ENCODE measurements around the gene IL19.

Gene IL19

GRCh38 chr1:206866062-206866461 lies 95.5 kb downstream of the IL19 start:
- DNase-seq = no peak

DNA sequence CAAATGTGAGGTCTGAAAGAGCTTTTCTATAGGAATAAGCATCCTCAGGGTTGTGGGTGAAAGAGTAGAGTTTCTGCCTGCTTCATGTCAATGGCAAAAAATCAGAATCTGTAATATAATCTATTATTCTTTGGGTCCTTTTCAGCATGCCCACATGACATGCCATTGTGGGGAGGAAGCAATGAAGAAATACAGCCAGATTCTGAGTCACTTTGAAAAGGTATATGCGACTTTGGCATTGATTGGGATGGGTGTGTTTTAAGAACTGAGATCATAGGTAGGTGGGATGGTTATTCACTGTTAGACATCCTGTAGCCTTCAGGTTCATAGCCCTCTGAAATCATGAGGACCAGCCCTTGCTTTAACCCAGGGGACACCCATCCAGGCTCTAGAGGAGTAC lies 96.7 kb downstream of the IL19 start:
- DNase-seq = no peak

- DNase-seq = no peak
Observed at GRCh38 chr1:206867716-206868115, 97.1 kb downstream of the IL19 start.

- no peak for DNase-seq
Observed at GRCh38 chr1:206868264-206868663, 97.7 kb downstream of the IL19 start.

- no peak for DNase-seq
Observed at GRCh38 chr1:206872139-206872538, 101.6 kb downstream of the IL19 start.

DNA sequence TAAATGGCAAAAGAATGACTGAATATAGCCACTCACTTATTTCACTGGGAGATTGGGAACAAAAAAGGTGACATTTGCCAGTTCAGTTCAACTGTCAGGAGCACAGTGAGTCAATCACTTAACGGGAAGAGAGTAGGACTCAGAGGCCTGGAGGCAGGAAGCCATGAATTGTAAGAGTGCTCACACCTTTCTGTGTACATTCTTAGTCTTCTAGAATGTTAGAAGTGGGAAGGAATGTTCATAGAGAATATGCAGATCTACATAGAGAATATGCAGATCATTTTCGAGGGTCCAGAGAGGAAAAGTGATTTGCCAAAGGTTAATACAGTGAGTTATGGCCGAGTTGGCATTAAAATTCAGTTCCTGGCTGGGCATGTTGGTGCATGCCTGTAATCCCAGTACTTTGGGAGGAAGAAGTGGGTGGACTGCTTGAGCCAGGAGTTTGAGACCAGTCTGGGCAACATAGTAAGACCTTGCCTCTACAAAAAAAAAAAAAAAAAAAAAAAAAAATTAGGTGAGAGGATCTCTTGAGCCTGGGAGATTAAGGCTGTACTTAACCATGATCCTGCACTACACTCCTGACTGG lies 103.1 kb downstream of the IL19 start:
- DNase-seq = no peak

DNA sequence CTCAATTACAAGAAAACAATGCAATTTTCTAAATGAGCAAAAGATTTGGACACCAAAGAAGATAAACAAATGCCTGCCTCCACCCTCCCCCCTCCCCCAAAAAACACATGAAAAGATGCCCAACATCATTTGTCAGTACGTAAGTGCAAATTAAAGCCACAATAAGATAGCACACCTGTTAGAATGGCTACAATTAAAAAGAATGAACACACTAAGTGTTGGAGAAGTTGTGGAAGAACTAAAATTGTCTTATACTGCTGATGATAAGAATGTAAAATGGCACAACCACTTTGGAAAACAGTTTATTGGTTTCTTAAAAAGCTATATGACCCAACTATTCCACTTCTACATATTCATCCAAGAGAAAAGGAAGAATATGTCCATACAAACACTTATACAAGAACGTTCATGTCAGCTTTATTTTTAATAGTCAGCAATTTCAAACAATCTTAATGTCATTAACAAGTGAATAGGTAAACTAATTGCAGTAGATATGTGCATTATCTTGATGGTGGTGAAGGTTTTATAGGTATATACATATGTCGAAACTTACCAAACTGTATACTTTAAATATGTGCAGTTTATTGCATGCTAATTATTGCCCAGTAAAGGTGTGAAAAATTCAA lies 105.3 kb downstream of the IL19 start:
- no peak for DNase-seq

DNA sequence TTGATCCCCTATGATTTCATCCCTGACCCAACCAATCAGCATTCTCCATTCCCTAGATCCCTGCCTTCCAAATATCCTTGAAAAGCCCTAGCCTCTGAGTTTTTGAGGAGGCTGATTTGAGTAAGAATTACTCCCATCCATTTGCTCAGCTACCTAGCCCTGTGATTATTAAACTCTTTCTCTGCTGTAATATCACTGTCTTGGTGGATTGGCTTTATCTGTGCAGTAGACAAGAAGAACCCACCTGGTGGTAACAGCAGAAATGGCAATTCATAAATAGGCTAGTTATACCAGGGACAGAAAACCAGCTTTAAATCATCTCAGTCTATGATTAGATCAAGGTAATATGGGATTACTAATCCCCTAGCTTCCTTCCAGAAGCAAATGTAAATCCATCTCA lies 107.9 kb downstream of the IL19 start:
- no peak for DNase-seq

DNA sequence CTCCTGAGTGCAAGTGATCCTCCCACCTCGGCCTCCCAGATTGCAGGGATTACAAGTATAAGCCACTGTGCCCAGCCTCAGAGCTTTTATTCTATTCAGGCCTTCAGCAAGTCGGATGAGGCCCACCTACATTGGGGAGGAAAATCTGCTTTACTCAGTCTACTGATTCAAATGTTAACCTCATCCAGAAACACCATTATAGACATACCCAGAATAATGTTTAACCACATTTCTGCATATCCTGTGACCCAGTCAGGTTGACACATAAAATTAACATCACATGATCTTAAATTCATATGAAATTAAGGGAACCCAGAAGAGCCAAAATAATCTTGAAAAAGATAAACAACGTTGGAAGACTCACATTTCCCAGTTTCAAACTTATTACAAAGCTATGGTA lies 109.7 kb downstream of the IL19 start:
- no peak for DNase-seq

DNA sequence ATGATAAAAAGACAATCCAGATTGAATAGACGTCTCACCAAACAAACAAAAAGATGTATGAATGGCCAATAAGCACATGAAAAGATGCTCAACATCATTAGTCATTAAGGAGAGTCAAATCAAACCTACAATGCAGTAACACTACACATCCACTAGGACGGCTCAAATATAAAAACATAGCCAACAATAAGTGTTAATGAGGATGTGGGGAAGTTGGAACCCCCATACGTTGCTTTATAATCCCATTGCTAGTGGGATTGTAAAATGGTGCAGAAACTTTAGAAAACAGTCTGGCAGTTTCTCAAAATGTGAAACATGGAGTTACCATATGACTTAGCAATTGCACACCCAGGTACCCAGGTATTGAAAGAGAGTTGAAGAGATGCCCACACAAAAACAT lies 112.0 kb downstream of the IL19 start:
- no peak for DNase-seq

- DNase-seq = no peak
Observed at GRCh38 chr1:206883160-206883559, 112.6 kb downstream of the IL19 start.

DNA sequence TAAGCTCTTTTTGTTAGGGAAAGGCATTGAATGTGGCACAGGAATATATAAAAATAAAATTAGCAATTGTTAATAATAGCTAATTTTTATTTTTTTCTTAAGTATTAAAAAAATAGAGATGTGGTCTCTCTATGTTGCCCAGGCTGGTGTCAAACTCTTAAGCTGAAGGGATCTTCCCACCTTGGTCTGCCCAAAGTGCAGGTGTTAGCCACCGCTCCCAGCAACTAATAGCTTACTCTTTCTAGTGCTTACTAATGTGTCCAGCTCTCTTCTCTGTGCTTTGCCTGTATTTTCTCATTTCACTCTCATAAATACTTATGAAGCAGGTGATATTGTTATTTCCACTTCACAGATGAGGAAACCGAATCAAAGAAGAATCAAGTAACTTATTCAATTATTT lies 113.3 kb downstream of the IL19 start:
- DNase-seq = no peak

- no peak for DNase-seq
Observed at GRCh38 chr1:206885341-206886060, 114.9 kb downstream of the IL19 start.

DNA sequence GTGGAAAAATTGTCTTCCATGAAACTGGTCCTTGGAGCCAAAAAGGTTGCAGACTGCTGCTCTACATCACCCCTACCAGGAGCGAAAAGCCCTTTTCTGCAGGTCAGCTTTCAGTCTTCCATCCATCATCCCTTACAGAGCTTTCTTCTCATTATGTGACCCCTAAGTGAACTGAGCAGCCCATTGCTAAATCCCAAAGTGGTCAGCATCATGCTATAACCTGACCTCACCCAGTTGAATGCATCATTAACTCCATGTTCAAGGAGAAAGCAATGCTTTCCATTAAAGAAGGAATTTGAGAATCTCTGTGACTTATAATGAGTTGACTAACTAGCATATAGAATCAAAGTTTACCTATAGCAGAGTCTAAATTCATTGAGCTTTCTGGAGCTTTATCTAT lies 116.3 kb downstream of the IL19 start:
- DNase-seq = no peak

- DNase-seq = no peak
Observed at GRCh38 chr1:206887701-206888100, 117.1 kb downstream of the IL19 start.

DNA sequence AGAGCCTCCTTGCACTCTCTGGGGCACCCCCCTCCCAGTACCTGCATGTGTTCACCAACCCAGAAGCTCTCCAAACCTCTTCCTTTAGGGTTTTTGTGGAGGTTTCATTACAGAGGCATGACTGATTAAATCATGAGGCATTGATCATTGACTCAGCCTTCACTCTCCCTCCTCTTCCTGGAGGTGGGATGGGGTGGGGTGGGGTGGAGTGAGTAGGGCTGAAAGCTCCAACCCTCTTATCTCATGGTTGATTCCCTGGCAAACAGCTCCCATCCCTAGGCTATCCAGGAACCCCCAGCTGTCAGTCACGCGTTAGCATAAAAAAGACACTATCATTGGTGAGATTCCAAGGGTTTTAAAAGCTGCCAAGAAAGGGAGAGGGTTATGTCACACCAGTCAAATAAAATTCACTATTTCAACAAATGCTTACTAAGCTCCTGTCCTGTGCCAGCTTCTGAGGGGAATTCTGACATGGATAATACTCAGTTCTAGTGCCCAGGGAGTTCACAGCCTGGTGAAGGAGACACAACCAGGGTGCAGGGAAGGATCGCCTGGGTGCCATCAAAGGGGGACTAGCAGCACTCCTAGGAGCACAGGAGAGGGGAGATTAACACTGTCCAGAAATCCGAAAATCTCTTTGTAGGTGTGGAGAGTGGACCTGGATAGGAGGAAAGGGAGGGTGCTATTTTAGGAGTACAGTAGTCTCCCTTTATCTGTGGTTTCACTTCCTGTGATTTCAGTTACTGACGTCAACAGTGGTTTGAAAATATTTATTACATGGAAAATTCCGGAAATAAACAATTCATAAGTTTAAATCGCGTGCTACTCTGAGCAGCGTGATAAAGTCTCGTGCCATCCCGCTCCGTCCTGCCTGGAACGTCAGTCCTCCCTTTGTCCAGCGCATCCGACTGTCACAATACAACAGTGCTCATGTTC lies 119.8 kb downstream of the IL19 start:
- no peak for DNase-seq

DNA sequence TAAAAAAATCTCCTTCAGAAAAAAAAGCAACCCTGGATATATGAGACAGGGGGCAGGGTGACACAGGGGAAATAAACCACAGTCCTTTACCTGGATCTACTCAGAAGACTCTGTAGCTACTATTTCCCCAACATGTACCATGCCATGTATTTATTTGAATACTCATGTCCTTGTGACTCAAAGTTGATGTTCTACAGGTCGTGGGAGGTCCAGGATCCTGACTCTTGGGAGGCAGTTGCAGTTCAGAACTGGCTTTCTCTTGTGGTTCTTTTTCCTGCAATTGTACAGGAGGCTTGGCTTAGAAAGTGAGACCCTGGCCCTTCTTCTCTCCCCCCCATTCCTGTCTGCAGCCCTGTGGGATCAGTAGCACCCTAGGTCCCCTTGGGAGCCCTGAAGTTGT lies 120.8 kb downstream of the IL19 start:
- DNase-seq = no peak
